Fibroblast of pulmonary artery (primary cell): ENCODE measurements around the gene APOC3.

ENCODE experiments used
- DNase-seq: peaks from one replicate; pipeline ENCODE4 v3.0.0-alpha.2; 2010; ENCODE audit warnings: low read depth
- H3K4me3 ChIP-seq: replicated peaks from 2 replicates; pipeline ENCODE4 v1.5.1; 2011; ENCODE audit warnings: low read depth, mild to moderate bottlenecking, control low read depth, low read length, moderate library complexity
- CTCF ChIP-seq: IDR thresholded peaks from 2 replicates; pipeline ENCODE4 v1.5.1; 2011; ENCODE audit warnings: mild to moderate bottlenecking, control low read depth, low read length, inconsistent platforms; ENCODE audit errors: missing control alignments

The APOC3 gene

GRCh38 chr11:116807601-116808261 is 22.0 kb upstream of the APOC3 start:
- TF ChIP-seq CTCF: no peak
- DNase-seq: no peak
- H3K4me3 ChIP-seq: no peak overlapping the region

DNA sequence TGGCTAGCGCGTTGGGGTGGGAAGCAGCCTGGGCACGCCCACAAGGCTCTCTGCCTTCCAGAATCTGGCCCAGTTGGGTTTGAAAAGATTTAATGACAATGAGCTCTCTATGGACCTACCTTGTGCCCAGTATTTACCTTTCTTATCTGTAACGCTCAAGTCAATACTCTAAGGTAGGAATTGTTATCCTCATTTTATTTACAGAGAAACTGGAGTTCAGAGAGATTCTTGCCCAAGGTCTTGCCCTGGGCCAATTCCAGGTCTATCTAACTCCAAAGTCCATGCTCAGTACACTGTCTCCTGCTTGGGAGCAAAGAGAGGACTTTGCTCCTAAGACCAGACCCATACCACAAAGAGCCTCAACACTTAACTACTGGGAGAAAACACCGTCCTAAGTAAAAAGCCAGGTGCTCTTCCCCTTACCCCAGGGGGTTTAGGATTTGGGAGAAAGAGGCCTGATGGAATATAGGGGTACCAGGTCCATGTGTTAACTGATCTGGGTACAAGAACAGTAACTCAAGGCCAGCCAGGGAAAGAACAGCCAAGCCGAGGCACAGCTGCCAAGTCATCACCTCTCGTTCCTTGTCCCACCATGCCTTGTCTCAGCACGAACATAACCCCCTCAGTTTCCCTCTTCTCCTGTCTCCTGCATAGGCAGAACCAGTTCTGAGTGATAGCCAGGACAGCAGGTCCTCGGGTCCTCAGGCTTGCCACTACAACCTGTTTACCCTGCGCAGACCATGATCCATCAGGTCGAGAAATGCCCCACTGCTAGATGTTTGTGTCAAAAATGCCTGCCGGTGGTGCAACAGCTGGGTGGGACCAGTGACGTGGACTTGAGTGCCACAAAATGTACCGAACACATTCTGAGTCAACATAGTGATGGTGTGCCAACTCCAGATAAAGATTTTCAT is 21.2 kb upstream of the APOC3 start:
- no peak for TF ChIP-seq CTCF
- no peak overlapping the region for H3K4me3 ChIP-seq
- peak; percentile 94 for DNase-seq

GRCh38 chr11:116811194-116811593 is 18.5 kb upstream of the APOC3 start:
- no peak for DNase-seq
- no peak for TF ChIP-seq CTCF
- no peak overlapping the region for H3K4me3 ChIP-seq

- DNase-seq: no peak
- TF ChIP-seq CTCF: no peak
- H3K4me3 ChIP-seq: no peak overlapping the region
Measured at GRCh38 chr11:116812109-116812508, 17.6 kb upstream of the APOC3 start.

- no peak overlapping the region for H3K4me3 ChIP-seq
- DNase-seq: no peak
- TF ChIP-seq CTCF: no peak
Measured at GRCh38 chr11:116813170-116813569, 16.5 kb upstream of the APOC3 start.

GRCh38 chr11:116813781-116814471 is 15.8 kb upstream of the APOC3 start:
- DNase-seq: peak; percentile 33
- TF ChIP-seq CTCF: no peak
- H3K4me3 ChIP-seq: no peak overlapping the region
